ENCODE data around the gene ELL3.

ELL3 gene

GRCh38 chr15:43779016-43779415 is 2.2 kb upstream of the ELL3 start:
- no peak for TF ChIP-seq CTCF (IDR thresholded peaks at IDR 0.05; ENCODE audit: extremely low read depth, missing control alignments)
- DNase-seq (ENCODE audit: low spot score) = no peak

GRCh38 chr15:43777267-43777914 is 625 bp upstream of the ELL3 start:
- peak; percentile 82 for TF ChIP-seq CTCF (IDR thresholded peaks at IDR 0.05; ENCODE audit: extremely low read depth, missing control alignments)

GRCh38 chr15:43776101-43776717 is 557 bp downstream of the ELL3 start:
- DNase-seq (ENCODE audit: low spot score) = peak; percentile 76
- TF ChIP-seq CTCF (IDR thresholded peaks at IDR 0.05; ENCODE audit: extremely low read depth, missing control alignments) = no peak

More at GRCh38 chr15:43777267-43777914, 625 bp upstream of the ELL3 start:
- DNase-seq (ENCODE audit: low spot score) = peak; percentile 79

GRCh38 chr15:43775411-43775965 is 1.3 kb downstream of the ELL3 start:
- no peak for DNase-seq (ENCODE audit: low spot score)
- TF ChIP-seq CTCF (IDR thresholded peaks at IDR 0.05; ENCODE audit: extremely low read depth, missing control alignments) = no peak

- DNase-seq (ENCODE audit: low spot score) = no peak
- TF ChIP-seq CTCF (IDR thresholded peaks at IDR 0.05; ENCODE audit: extremely low read depth, missing control alignments) = no peak
Measured at GRCh38 chr15:43774062-43774461, 2.7 kb downstream of the ELL3 start.

GRCh38 chr15:43772624-43773023 is 4.1 kb downstream of the ELL3 start:
- no peak for TF ChIP-seq CTCF (IDR thresholded peaks at IDR 0.05; ENCODE audit: extremely low read depth, missing control alignments)

GRCh38 chr15:43771816-43772215 is 5.0 kb downstream of the ELL3 start:
- TF ChIP-seq CTCF (IDR thresholded peaks at IDR 0.05; ENCODE audit: extremely low read depth, missing control alignments) = no peak

More at GRCh38 chr15:43772624-43773023, 4.1 kb downstream of the ELL3 start:
- DNase-seq (ENCODE audit: low spot score) = no peak

More at GRCh38 chr15:43771816-43772215, 5.0 kb downstream of the ELL3 start:
- no peak for DNase-seq (ENCODE audit: low spot score)
